SK-N-SH (cell line): ENCODE measurements around the gene GNAT1.

Experiments
- EP300 ChIP-seq, 2 experiments: IDR thresholded peaks; 2 replicates each; pipeline versions ENCODE4 v1.4.0 to v1.6.1; 2012; ENCODE audit warnings: borderline replicate concordance in 1 of 2, low read depth in 1 of 2, low read length in 1 of 2
- REST ChIP-seq: IDR thresholded peaks from 2 replicates; pipeline ENCODE4 v1.6.1; 2012; ENCODE audit warnings: mild to moderate bottlenecking, low read depth, low read length, moderate library complexity

- no peak for TF ChIP-seq EP300 (IDR thresholded peaks at IDR 0.05; ENCODE audit: borderline replicate concordance in 1 of 2, low read depth in 1 of 2, low read length in 1 of 2)
- TF ChIP-seq REST, result no peak
These were observed 6.2 kb upstream of the GNAT1 start for GRCh38 chr3:50185230-50185629.
